Heart left ventricle (tissue), 16 donors: ENCODE data around the gene MTRFR. TPM values are rescaled to one million over a fixed set of nuclear protein-coding genes. Genes with fewer than 3 reads are reported as not detected.

Source experiments
- ATAC-seq, 4 donors: fragments of 200-7000 bp; cut with Tn5 transposase; one replicate each; pipeline ENCODE4 v1.9.1; 2020 to 2022; ENCODE audit warnings: moderate library complexity in 4 of 4, mild to moderate bottlenecking in 3 of 4, moderate number of reproducible peaks in 1 of 4
- DNase-seq, 5 donors: peaks; one replicate each; pipeline ENCODE4 v3.0.0-alpha.2; 2020
- H3K27ac ChIP-seq, 12 donors: fragments of 200-600 bp; sonication (generic) in 4 of 12; one replicate each; pipeline versions ENCODE4 v1.5.0 to v1.8.0; 2016 to 2022; ENCODE audit warnings: mild to moderate bottlenecking in 2 of 12
- H3K27me3 ChIP-seq, 9 donors: fragments of 200-600 bp; sonication (generic) in 2 of 9; one replicate each; pipeline versions ENCODE4 v1.5.1 to v1.8.0; 2016 to 2022; ENCODE audit warnings: mild to moderate bottlenecking in 3 of 9
- H3K36me3 ChIP-seq, 9 donors: fragments of 200-600 bp; sonication (generic) in 2 of 9; one replicate each; pipeline versions ENCODE4 v1.5.0 to v1.8.0; 2018 to 2022; ENCODE audit warnings: mild to moderate bottlenecking in 2 of 9
- H3K4me1 ChIP-seq, 12 donors: fragments of 200-600 bp; sonication (generic) in 4 of 12; one replicate each; pipeline versions ENCODE4 v1.5.0 to v1.8.0; 2016 to 2022; ENCODE audit warnings: mild to moderate bottlenecking in 3 of 12
- H3K4me3 ChIP-seq, 12 donors: fragments of 200-600 bp; sonication (generic) in 4 of 12; one replicate each; pipeline versions ENCODE4 v1.5.0 to v1.8.0; 2017 to 2022; ENCODE audit warnings: mild to moderate bottlenecking in 9 of 12, moderate library complexity in 4 of 12
- H3K9me3 ChIP-seq, 12 donors: fragments of 200-600 bp; sonication (generic) in 4 of 12; one replicate each; pipeline versions ENCODE4 v1.5.0 to v1.8.0; 2016 to 2022; ENCODE audit warnings: mild to moderate bottlenecking in 1 of 12
- POLR2A ChIP-seq, 2 donors: fragments of 450-650 bp; IDR thresholded peaks; one replicate each; pipeline ENCODE4 v1.6.1; 2017; ENCODE audit warnings: antibody characterized with exemption in 2 of 2, mild to moderate bottlenecking in 2 of 2, moderate library complexity in 2 of 2
- WGBS, 4 donors: extraction: QIAGEN DNeasy Blood & Tissue Kit in 2 of 4; methylation state at CpG; one replicate each; pipeline versions ENCODE4 v1.1.5 to v1.1.7; 2013 to 2018; 5-methylcytosine and 5-hydroxymethylcytosine counted together
- intact Hi-C, 10 donors: fragments of 100-400 bp; cut with DNase I; formaldehyde crosslinking; loops; one replicate each; pipeline versions ENCODE4 v1.11.1 to v1.14.2; 2022
- long read RNA-seq, 3 donors: library from polyadenylated mRNA; unstranded; transcript quantifications; one replicate each; pipeline ENCODE4 v2.0.0, GENCODE V29; 2020 to 2021
- polyA plus RNA-seq, 2 donors: library from polyadenylated mRNA; stranded (reverse); fragments of 200-250 nt; gene quantifications; one replicate each; pipeline ENCODE4 v1.2.3, GENCODE V29; 2013
- total RNA-seq, 9 donors: library from RNA; depleted of rRNA in 2 of 9; stranded (reverse); fragments of >200 nt in 2 of 9; fragmentation: NEBNext Ultra II Directional in 3 of 9; extraction: Animal tissue kit (Norgen Biotek cat#: 25700) in 3 of 9; gene quantifications; one replicate each; pipeline versions ENCODE4 v1.1.0 to v1.2.4, GENCODE V29; 2016 to 2023
- TF ChIP-seq, protein P1 (sequence below), 12 donors: fragments of 200-600 bp; sonication (generic) in 4 of 12; IDR thresholded peaks; one replicate each; pipeline versions ENCODE4 v1.5.0 to v1.8.0; 2018 to 2022; ENCODE audit warnings: antibody characterized with exemption in 12 of 12, mild to moderate bottlenecking in 5 of 12
- donor health status: ischemic (EF 13 %, LVEDD 7.1; RV severe dilation, severe dysfunction).
- donor health status: healthy with polysubstance abuse.
- donor health status: DM: no; HTN: yes; CAD: no.
- donor health status: DM: no; HTN: no; CAD: no.
- donor health status: ischemic (EF 25% LVEDD 6.9; RV normal size, moderate dysfunction).
- donor health status: ischemic (EF 25% LVEDD 5.7; RV mildly dilated, moderate dysfunction).
- donor health status: healthy.
- donor health status: DM: yes; HTN: yes; CAD: no.
- donor health status: ischemic (EF 35%, LVEDD 5.7; RV mildly dilated, moderate dysfunction).
- donor health status: nonischemic (EF 11% LVEDD 7.7; RV severe dilation, severe dysfunction).
- donor health status: DM: yes; HTN: yes; CAD: no.
- donor health status: PGD.
- donor health status: ischemic (EF 29% LVEDD 5.4; RV normal size, mild dysfunction).
- donor health status: nonischemic (EF 23%, LVEDD 6.1; RV moderate dilation, normal function).

Gene MTRFR
- total RNA-seq: 10 to 100 TPM in 6 of 9 donors, 1 to 10 TPM in 3; 7.9 to 13.3 (median 11.3) TPM
- 10 to 100 TPM; 12.4 to 16.0 TPM for polyA plus RNA-seq
- long read RNA-seq, donor 1, transcript C12orf65-201 (3 exons, 2,073 nt): major isoform, 11 of 15 reads
- long read RNA-seq, donor 1, partial matches to known transcripts: 0 of 15 reads
- long read RNA-seq, donor 1, other reads (novel, unspliced or antisense): 2 of 15 reads
- long read RNA-seq, donor 2, transcript C12orf65-201 (3 exons, 2,073 nt): major isoform, 8 of 18 reads
- long read RNA-seq, donor 2, partial matches to known transcripts: 2 of 18 reads
- long read RNA-seq, donor 2, other reads (novel, unspliced or antisense): 3 of 18 reads
- long read RNA-seq, donor 3, transcript C12orf65-201 (3 exons, 2,073 nt): major isoform, 8 of 11 reads
- long read RNA-seq, donor 3, partial matches to known transcripts: 0 of 11 reads
- long read RNA-seq, donor 3, other reads (novel, unspliced or antisense): 2 of 11 reads

DNA sequence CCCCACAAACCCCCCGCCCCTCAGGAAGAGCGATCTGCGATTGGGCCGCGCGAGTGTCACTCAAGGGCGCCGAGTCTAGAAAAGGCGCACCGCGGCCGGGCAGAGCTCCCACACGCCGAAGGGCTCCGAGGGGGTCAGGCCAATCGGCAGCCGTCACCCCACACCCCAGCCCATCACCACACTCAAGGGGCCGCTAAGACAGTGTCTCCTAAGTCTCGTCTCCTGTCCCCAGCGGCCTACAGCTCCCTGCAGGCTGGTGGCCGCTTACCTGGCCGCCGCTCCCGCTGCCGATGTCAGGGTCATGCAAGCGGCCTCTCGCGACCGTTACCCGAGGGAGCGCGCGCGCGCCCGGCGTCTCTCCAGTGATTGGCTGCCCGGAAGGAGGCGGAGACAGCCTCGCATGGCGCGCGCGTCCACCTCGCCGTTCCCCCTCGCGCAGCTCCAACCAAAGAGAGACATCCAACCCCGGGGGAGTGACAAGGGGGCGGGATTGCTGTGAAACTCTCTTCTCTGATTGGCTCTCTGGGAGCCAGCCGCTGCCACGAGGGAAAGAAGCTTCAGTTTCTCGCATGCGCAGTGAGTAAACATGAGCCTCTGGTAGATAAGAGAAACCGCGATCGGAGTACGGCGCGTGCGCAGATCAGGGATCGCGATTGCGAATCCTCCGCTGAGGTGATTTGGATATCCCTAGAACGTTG is at the start of gene MTRFR, which contains the start of gene MPHOSPH9:
Gene MTRFR, plus strand, starts transcription at position 630 of the 698 bp plus-strand sequence. CDS start 20,239 bp downstream, outside the sequence.
Gene MPHOSPH9, minus strand, starts transcription at position 335 of the 698 bp plus-strand sequence. CDS start 2,777 bp downstream, outside the sequence.
- intact Hi-C loops: loop anchor here in 9 of 10 donors (2.0 to 10.0 kb wide), 8 partner anchors 188 to 438 kb away; partner anchors contain the start of genes ARL6IP4 (in 3 of the 9) and OGFOD2 (in 3 of the 9)
- no peaks in the 10 kb centered on the region for H3K9me3 ChIP-seq
- H3K27me3 ChIP-seq: no peaks in the 10 kb centered on the region
- peaks cover 0 to 14% (median 6%) of the 10 kb centered on the region in 9 donors for H3K36me3 ChIP-seq
- WGBS, 4 donors: 0 to 1% (median 0%) methylated on average over 37 to 66 of the region's 66 CpGs
- TF ChIP-seq, protein P1, sequence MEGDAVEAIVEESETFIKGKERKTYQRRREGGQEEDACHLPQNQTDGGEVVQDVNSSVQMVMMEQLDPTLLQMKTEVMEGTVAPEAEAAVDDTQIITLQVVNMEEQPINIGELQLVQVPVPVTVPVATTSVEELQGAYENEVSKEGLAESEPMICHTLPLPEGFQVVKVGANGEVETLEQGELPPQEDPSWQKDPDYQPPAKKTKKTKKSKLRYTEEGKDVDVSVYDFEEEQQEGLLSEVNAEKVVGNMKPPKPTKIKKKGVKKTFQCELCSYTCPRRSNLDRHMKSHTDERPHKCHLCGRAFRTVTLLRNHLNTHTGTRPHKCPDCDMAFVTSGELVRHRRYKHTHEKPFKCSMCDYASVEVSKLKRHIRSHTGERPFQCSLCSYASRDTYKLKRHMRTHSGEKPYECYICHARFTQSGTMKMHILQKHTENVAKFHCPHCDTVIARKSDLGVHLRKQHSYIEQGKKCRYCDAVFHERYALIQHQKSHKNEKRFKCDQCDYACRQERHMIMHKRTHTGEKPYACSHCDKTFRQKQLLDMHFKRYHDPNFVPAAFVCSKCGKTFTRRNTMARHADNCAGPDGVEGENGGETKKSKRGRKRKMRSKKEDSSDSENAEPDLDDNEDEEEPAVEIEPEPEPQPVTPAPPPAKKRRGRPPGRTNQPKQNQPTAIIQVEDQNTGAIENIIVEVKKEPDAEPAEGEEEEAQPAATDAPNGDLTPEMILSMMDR (IDR thresholded peaks at IDR 0.05): no peak
- TF ChIP-seq POLR2A (IDR thresholded peaks at IDR 0.05): peak; percentile 98 to 100
- DNase-seq (peak; percentile 98 to 99 (median 99)), ATAC-seq (peak; percentile 99)
- peak within 1 kb of the TSS; percentile 70 to 96 (median 92) for H3K27ac ChIP-seq
- peaks cover 0 to 63% (median 28%) of the 10 kb centered on the region in 12 donors for H3K4me1 ChIP-seq
- peak within 1 kb of the TSS; percentile 42 to 97 (median 86) for H3K4me3 ChIP-seq

DNA sequence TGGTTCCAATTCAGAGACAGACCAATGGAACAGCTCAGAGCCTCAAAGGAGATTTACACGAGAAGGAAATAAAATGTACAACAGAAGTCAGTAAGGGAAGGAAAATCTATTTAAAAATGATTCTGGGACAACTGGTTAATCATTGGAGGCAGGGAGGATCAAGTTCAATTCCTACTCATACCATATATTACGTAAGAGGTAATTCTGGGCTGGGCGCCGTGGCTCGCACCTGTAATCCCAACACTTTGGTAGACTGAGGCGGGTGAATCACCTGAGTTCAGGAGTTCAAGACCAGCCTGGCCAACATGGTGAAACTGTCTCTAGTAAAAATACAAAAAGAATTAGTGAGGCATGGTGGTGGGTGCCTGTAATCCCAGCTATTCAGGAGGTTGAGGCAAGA is 45.6 kb upstream of the MTRFR start:
- TF ChIP-seq, protein P1 (IDR thresholded peaks at IDR 0.05): no peak
- TF ChIP-seq POLR2A (IDR thresholded peaks at IDR 0.05): no peak
- WGBS, 4 donors: 94 to 98% (median 97%) methylated on average over 6 of the region's 6 CpGs

DNA sequence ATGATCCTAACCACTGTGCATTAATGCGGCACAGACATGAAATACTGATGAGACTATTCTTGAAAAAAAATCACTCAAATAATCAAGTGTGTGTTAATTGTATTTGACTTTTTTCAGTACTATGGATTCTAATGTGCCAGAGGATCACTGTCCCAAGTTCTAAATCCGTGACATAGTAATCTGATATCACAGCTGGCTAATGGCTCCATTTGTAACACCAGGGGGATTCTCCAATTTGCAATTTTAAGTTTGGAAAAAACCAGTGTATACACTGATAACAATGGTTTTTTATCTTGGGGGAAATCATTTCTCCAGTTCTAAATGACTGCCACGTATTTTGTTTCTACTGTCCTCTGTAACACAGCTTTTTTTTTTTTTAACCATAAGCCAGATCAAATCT is 33.3 kb upstream of the MTRFR start:
- no peaks in the 10 kb centered on the region for H3K4me1 ChIP-seq
- 86 to 93% (median 90%) methylated on average over 3 of the region's 3 CpGs for WGBS, 4 donors
- DNase-seq (no peak), ATAC-seq (no peak)
- no peaks in the 10 kb centered on the region for H3K27me3 ChIP-seq
- peaks cover 0 to 92% (median 63%) of the 10 kb centered on the region in 9 donors for H3K36me3 ChIP-seq
- intact Hi-C loops: no loop called here
- H3K4me3 ChIP-seq: no peak overlapping the region
- H3K27ac ChIP-seq: no peak overlapping the region
- no peaks in the 10 kb centered on the region for H3K9me3 ChIP-seq
- no peak for TF ChIP-seq POLR2A (IDR thresholded peaks at IDR 0.05)
- TF ChIP-seq, protein P1 (IDR thresholded peaks at IDR 0.05): no peak

More for the DNA sequence above, 45.6 kb upstream of the MTRFR start:
- intact Hi-C loops: loop anchor here in 1 of 10 donors (10.0 kb wide), 1 partner anchor 137 kb away; no protein-coding TSS in a partner anchor
- Histone ChIP-seq H3K4me3 (no peak overlapping the region), H3K9me3 (no peaks in the 10 kb centered on the region), H3K4me1 (no peaks in the 10 kb centered on the region), H3K27ac (no peak overlapping the region), H3K27me3 (no peaks in the 10 kb centered on the region), H3K36me3 (peaks cover 0 to 87% (median 71%) of the 10 kb centered on the region in 9 donors)
- DNase-seq (no peak), ATAC-seq (no peak)
